ENCODE measurements around the gene BCCIP.

BCCIP gene

GRCh38 chr10:125817337-125817946 is 5.9 kb upstream of the BCCIP start:
- ChIA-PET CTCF (interaction anchor here (1.0 kb wide), 1 partner anchor 14 kb away, joined by 3 read pairs; no protein-coding TSS in a partner anchor), POLR2A (no interaction called here)
- no peak overlapping the region for H3K4me3 ChIP-seq (ENCODE audit: low read depth, low read length)
- TF ChIP-seq, protein P1, sequence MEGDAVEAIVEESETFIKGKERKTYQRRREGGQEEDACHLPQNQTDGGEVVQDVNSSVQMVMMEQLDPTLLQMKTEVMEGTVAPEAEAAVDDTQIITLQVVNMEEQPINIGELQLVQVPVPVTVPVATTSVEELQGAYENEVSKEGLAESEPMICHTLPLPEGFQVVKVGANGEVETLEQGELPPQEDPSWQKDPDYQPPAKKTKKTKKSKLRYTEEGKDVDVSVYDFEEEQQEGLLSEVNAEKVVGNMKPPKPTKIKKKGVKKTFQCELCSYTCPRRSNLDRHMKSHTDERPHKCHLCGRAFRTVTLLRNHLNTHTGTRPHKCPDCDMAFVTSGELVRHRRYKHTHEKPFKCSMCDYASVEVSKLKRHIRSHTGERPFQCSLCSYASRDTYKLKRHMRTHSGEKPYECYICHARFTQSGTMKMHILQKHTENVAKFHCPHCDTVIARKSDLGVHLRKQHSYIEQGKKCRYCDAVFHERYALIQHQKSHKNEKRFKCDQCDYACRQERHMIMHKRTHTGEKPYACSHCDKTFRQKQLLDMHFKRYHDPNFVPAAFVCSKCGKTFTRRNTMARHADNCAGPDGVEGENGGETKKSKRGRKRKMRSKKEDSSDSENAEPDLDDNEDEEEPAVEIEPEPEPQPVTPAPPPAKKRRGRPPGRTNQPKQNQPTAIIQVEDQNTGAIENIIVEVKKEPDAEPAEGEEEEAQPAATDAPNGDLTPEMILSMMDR (IDR thresholded peaks at IDR 0.05; ENCODE audit: insufficient read depth, low read length, missing control alignments), result no peak
- DNase-seq (ENCODE audit: low read depth, low spot score), result no peak

GRCh38 chr10:125820701-125821100 is 2.6 kb upstream of the BCCIP start:
- CTCF ChIA-PET, result interaction anchor here (0.5 kb wide), 1 partner anchor 42 kb away, joined by 3 read pairs; no protein-coding TSS in a partner anchor

DNA sequence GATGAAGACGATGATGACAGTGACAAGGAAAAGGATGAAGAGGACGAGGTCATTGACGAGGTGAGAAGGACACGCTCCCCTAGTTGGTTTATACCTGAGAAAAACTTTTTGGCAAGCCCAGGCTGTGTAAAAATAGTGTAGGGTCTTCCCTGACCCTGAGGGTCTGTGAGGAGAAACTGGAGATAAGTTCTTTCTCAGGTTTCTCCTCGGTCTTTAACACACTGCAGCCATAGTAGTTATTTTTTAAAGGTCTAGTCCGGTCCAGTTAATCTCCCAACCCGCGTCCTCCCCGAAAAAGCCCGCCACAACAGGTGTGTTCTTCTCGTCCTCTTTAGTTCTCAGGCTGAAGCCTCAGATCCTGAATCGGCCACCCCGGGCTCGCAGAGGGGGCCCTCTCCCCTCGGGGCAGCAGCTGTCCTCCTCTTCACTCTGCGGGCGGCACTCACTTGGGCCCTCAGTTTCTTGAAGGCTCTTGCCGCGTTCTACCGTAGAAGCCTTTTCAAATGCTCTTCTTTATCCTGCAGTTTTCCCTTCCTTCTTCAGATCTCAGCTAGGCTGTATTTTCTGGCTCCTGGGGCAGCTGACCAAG is 411 bp downstream of the BCCIP start:
- TF ChIP-seq, protein P1 (IDR thresholded peaks at IDR 0.05; ENCODE audit: insufficient read depth, low read length, missing control alignments), result no peak
- DNase-seq (ENCODE audit: low read depth, low spot score), result no peak
- peak overlapping the region; percentile 97 for H3K4me3 ChIP-seq (ENCODE audit: low read depth, low read length)
- ChIA-PET POLR2A (no interaction called here), CTCF (no interaction called here)

More at GRCh38 chr10:125820701-125821100, 2.6 kb upstream of the BCCIP start:
- no peak overlapping the region for H3K4me3 ChIP-seq (ENCODE audit: low read depth, low read length)
- POLR2A ChIA-PET, result no interaction called here
- TF ChIP-seq, protein P1 (IDR thresholded peaks at IDR 0.05; ENCODE audit: insufficient read depth, low read length, missing control alignments), result no peak
- no peak for DNase-seq (ENCODE audit: low read depth, low spot score)

DNA sequence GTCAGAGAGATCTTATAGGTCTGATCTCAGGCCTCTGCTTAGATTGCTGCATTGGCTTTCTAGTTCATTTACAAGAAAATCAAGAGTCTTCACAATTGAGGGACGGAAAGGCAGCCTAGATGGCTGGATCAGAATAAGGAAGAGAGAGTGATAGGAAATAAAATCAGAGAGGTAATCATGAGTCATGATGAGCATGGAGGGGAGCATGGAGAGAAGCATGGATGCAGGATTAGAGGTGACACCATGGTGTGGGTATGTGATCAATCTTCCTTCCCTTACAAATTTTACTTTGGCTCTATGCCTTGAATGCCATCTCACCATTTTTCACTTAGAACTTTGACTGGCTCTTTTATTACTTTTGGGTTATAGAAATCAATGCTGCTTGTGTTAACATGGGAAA is 1.4 kb downstream of the BCCIP start:
- POLR2A ChIA-PET, result no interaction called here
- H3K4me3 ChIP-seq (ENCODE audit: low read depth, low read length), result peak overlapping the region; percentile 97
- DNase-seq (ENCODE audit: low read depth, low spot score), result no peak
- CTCF ChIA-PET, result no interaction called here
- TF ChIP-seq, protein P1 (IDR thresholded peaks at IDR 0.05; ENCODE audit: insufficient read depth, low read length, missing control alignments), result no peak

GRCh38 chr10:125827133-125827532 is 3.8 kb downstream of the BCCIP start:
- POLR2A ChIA-PET, result no interaction called here
- no peak overlapping the region for H3K4me3 ChIP-seq (ENCODE audit: low read depth, low read length)
- DNase-seq (ENCODE audit: low read depth, low spot score), result no peak
- TF ChIP-seq, protein P1 (IDR thresholded peaks at IDR 0.05; ENCODE audit: insufficient read depth, low read length, missing control alignments), result no peak
- CTCF ChIA-PET, result no interaction called here

GRCh38 chr10:125828311-125828710 is 5.0 kb downstream of the BCCIP start:
- TF ChIP-seq, protein P1 (IDR thresholded peaks at IDR 0.05; ENCODE audit: insufficient read depth, low read length, missing control alignments), result no peak
- CTCF ChIA-PET, result interaction anchor here (1.2 kb wide), 1 partner anchor 23 kb away, joined by 4 read pairs; no protein-coding TSS in a partner anchor
- H3K4me3 ChIP-seq (ENCODE audit: low read depth, low read length), result no peak overlapping the region
- POLR2A ChIA-PET, result interaction anchor here (0.6 kb wide), 1 partner anchor 1366 kb away, joined by 3 read pairs; no protein-coding TSS in a partner anchor
- no peak for DNase-seq (ENCODE audit: low read depth, low spot score)
